ENCODE results near the gene TYW3.
"Not testable (repeated sequence)": the region's sequence is repeated elsewhere in the genome, so short reads cannot be mapped to it uniquely, and the experiment has no call there.

TYW3 gene

GRCh38 chr1:74731399-74732052 lies 1.4 kb upstream of the TYW3 start:
- DNase-seq (ENCODE audit: low read depth, low spot score): no peak

DNA sequence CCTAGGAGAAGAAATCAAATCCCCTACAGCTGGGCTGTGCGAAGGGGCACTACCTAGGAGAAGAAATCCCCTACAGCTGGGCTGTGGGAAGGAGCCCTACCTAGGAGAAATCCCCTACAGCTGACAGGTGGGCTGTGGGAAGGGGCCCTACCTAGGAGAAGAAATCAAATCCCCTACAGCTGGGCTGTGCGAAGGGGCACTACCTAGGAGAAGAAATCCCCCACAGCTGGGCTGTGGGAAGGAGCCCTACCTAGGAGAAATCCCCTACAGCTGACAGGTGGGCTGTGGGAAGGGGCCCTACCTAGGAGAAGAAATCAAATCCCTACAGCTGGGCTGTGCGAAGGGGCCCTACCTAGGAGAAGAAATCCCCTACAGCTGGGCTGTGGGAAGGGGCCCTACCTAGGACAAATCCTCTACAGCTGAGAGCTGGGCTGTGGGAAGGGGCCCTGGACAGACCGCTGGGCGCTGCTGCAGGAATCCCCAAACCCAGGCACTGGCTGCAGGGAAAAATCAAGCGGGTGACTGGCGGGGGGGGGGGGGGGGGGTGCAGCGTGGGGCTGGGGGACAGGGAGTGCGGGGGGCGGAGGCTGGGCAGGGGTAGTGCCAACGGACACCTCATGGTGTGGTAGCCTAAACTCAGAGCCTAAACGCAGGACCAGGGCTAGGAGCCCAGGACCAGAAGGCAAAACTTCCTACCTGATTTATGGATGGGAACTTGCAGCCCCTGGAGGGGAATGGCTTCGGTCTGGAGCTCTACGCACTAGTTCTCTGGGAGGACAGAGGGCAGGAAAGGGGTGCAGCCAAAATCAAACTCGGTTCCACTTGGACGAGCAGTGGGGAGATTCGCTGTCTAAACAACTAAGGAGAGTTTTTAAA lies 643 bp upstream of the TYW3 start:
- not testable (repeated sequence) for DNase-seq (ENCODE audit: low read depth, low spot score)

DNA sequence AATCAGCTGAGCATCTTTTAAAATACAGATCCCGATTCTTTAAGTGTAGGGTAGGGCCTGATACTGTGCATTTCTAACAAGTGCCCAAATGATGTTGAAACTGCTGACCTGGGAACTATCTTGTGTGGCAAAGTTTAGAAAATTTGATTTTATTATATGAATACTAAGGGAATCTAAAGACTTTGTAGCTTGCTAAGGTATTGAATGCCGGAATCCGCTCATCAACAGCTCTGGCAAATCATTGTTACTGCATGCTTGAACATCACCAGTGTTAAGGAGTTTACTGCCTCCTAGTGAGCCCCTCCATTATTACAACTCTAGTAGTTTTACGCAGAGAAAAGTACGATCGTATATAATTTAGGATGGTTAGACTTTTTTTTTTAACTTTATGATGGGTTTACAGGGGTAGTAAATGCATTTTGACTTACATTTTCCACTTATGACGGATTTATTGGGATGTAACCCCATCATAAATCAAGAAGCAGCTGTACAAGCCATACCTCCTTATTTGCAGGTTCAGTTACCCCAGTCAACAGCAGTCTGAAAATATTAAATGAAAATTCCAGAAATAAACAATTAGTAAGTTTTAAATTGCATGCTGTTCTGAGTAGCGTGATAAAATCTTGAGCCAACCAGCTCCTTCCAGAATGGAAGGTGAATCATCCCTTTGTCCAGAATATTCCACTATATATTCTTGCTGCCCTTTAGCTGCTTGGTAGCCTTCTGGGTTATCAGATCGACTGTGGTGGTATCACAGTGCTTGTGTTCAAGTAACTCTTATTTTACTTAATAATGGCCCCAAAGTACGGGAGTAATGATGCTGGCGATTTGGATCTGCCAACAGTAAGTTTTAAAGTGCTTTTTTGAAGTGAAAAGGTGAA lies 892 bp downstream of the TYW3 start:
- DNase-seq (ENCODE audit: low read depth, low spot score): no peak

- DNase-seq (ENCODE audit: low read depth, low spot score): no peak
Measured at GRCh38 chr1:74737333-74737732, 4.4 kb downstream of the TYW3 start.

- DNase-seq (ENCODE audit: low read depth, low spot score): not testable (repeated sequence)
Measured at GRCh38 chr1:74740307-74740980, 7.5 kb downstream of the TYW3 start.

- DNase-seq (ENCODE audit: low read depth, low spot score): not testable (repeated sequence)
Measured at GRCh38 chr1:74745247-74745646, 12.3 kb downstream of the TYW3 start.

DNA sequence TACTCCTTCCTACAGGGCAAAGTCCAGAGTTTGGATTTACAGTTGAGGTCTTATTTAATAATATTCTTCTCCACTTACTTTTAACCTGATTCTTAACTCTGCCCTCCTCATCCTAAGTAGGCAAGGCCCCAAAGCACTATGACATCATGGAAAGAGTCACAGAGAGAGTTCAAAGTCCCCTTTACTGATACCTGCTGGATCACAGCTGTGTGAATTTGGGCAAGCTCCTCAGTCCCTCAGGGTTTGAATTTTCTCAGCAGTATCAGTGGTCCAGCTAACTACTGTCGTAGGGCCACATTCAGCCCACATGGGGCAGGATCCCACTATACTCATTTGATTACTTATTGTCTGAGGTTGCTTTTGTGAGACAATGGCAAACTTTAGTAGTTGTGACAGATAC lies 16.0 kb downstream of the TYW3 start:
- no peak for DNase-seq (ENCODE audit: low read depth, low spot score)

DNA sequence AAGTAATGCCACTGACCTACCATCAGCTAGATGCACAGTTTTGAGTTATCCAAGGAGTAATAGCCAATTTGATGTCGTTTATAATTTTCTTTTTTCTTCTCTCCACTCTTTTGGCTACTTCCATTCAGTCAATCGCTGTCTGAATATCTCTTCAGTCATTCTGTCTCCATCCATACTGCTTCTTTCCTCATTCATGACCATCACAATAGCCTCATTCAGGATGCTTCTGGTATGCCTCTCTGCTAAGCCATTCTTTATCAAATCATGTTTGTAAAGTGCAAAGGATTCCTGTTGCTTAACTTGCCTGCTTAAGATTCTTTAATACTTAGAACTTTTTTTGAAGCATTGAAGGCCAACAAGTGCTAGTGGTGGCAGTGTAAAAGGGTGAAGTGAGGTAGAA lies 20.2 kb downstream of the TYW3 start:
- DNase-seq (ENCODE audit: low read depth, low spot score): no peak

- no peak for DNase-seq (ENCODE audit: low read depth, low spot score)
Measured at GRCh38 chr1:74755475-74755874, 22.5 kb downstream of the TYW3 start.

GRCh38 chr1:74756650-74757049 lies 23.7 kb downstream of the TYW3 start:
- not testable (repeated sequence) for DNase-seq (ENCODE audit: low read depth, low spot score)

- DNase-seq (ENCODE audit: low read depth, low spot score): no peak
Measured at GRCh38 chr1:74763807-74764206, 30.9 kb downstream of the TYW3 start.

GRCh38 chr1:74766579-74766978 lies 33.6 kb downstream of the TYW3 start:
- DNase-seq (ENCODE audit: low read depth, low spot score): no peak

- DNase-seq (ENCODE audit: low read depth, low spot score): no peak
Measured at GRCh38 chr1:74767490-74767889, 34.5 kb downstream of the TYW3 start.

DNA sequence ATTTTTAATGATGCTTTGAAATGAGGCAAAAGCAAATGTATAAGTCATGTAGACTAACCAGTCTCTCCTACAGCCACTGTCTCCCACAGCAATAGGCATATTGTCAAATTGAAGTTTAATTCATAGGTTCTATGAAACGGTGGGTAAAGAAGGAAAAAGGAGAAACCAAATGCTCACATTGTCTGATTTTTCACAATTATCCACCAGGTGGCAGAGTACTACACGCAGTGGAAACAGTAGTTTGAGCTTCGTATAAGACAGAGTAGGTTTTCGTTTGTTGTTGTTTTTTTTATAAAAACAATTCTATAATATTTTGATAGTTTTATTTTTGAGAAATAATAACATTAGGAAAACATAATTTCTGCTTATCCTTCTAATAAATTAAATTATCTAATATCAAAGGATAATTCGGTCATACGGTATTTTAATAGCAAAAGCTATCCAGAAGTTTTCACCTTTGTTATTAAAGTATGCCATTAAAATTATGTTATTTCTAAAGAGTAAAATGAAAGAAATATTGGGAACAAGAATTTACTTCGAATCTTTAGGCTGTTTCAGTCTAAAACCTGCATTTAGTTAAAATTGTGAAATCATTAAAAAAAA lies 39.1 kb downstream of the TYW3 start:
- no peak for DNase-seq (ENCODE audit: low read depth, low spot score)

DNA sequence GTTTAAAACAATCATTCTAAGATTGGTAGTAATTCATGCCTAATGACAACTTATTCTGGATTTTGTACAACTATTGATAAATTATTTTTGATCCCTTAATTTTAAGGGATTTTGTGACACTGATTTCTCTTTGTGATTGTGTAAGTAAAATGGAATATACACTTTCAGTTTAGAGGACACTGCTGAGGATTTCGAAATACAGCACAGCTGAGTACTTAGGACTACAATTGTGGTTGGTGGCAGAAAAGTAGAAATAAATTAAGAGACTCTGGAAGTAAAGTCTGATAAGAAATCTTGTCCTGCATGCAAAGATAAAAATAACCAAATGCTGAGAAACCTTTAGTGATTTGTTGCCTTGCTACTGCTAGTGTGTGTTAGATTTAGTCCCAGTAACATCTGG lies 40.0 kb downstream of the TYW3 start:
- DNase-seq (ENCODE audit: low read depth, low spot score): no peak

DNA sequence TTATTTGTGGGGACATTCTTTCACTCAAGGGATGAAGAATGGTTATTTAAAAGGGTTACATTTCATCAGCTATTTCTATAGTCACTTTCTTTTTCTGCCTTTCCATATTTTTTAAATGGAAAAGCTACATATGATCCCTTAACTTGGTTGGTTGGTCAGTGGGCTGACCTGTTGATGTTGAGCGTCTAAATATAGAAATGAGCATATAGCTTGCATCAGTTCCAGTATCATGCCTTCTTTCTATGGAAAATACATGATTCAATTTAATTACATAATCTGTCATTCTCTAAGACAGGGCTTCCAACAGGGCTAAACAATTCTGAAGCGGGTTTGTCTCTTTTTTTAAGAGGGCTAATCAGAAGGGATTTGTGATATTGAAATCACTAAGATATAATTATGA lies 40.6 kb downstream of the TYW3 start:
- DNase-seq (ENCODE audit: low read depth, low spot score): no peak

GRCh38 chr1:74775735-74776134 lies 42.8 kb downstream of the TYW3 start:
- DNase-seq (ENCODE audit: low read depth, low spot score): no peak

GRCh38 chr1:74777525-74777924 lies 44.6 kb downstream of the TYW3 start:
- no peak for DNase-seq (ENCODE audit: low read depth, low spot score)

DNA sequence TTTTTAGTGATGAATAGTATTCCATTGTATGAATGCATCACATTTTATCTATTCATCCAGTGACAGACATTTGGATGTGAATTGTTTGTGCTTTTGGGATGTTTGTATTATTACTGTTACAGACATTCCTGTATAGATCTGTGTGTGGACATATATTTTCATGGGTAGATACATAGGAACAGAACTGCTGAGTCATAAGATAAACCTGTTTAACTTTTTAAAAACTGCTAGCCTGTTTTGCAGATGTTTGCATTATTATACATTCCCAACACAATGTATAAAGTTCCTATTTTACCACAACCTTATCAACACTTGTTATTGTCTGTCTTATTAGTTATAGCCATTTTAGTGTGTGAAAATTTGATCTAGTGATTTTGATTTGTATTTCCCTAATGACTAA lies 46.8 kb downstream of the TYW3 start:
- no peak for DNase-seq (ENCODE audit: low read depth, low spot score)

- no peak for DNase-seq (ENCODE audit: low read depth, low spot score)
Measured at GRCh38 chr1:74780594-74780993, 47.6 kb downstream of the TYW3 start.

- DNase-seq (ENCODE audit: low read depth, low spot score): no peak
Measured at GRCh38 chr1:74785944-74786343, 53.0 kb downstream of the TYW3 start.
